GM18858 (cell line): ENCODE data around the gene ELMO1.

Experiments used
- ATAC-seq: cut with Tn5 transposase; IDR thresholded peaks from one replicate; pipeline ENCODE4 v1.9.1; 2021; ENCODE audit not compliant: unreplicated experiment

The ELMO1 gene

GRCh38 chr7:37282093-37282444 lies 166.6 kb downstream of the ELMO1 start:
- ATAC-seq = no peak

GRCh38 chr7:37281368-37282092 lies 167.1 kb downstream of the ELMO1 start:
- ATAC-seq = no peak

GRCh38 chr7:37277513-37277912 lies 171.2 kb downstream of the ELMO1 start:
- no peak for ATAC-seq

GRCh38 chr7:37275078-37275710 lies 173.5 kb downstream of the ELMO1 start:
- ATAC-seq = no peak

GRCh38 chr7:37273891-37274290 lies 174.8 kb downstream of the ELMO1 start:
- no peak for ATAC-seq

- no peak for ATAC-seq
Measured at GRCh38 chr7:37269711-37270508, 178.8 kb downstream of the ELMO1 start.

- ATAC-seq = no peak
Measured at GRCh38 chr7:37267251-37267650, 181.4 kb downstream of the ELMO1 start.

GRCh38 chr7:37265876-37266275 lies 182.8 kb downstream of the ELMO1 start:
- no peak for ATAC-seq

GRCh38 chr7:37265006-37265405 lies 183.7 kb downstream of the ELMO1 start:
- no peak for ATAC-seq

- no peak for ATAC-seq
Measured at GRCh38 chr7:37262181-37262580, 186.5 kb downstream of the ELMO1 start.

- no peak for ATAC-seq
Measured at GRCh38 chr7:37259319-37259821, 189.3 kb downstream of the ELMO1 start.

- ATAC-seq = no peak
Measured at GRCh38 chr7:37256631-37257030, 192.0 kb downstream of the ELMO1 start.

GRCh38 chr7:37255327-37255944 lies 193.2 kb downstream of the ELMO1 start:
- no peak for ATAC-seq

GRCh38 chr7:37251222-37251621 lies 197.4 kb downstream of the ELMO1 start:
- no peak for ATAC-seq

GRCh38 chr7:37249240-37249639 lies 199.4 kb downstream of the ELMO1 start:
- ATAC-seq = no peak

GRCh38 chr7:37248396-37248861 lies 200.2 kb downstream of the ELMO1 start:
- ATAC-seq = no peak

- ATAC-seq = no peak
Measured at GRCh38 chr7:37247861-37248260, 200.8 kb downstream of the ELMO1 start.

GRCh38 chr7:37245590-37245989 lies 203.1 kb downstream of the ELMO1 start:
- ATAC-seq = no peak

- ATAC-seq = no peak
Measured at GRCh38 chr7:37236906-37237305, 211.8 kb downstream of the ELMO1 start.

GRCh38 chr7:37235813-37236212 lies 212.9 kb downstream of the ELMO1 start:
- no peak for ATAC-seq

GRCh38 chr7:37234928-37235327 lies 213.7 kb downstream of the ELMO1 start:
- ATAC-seq = no peak
